WTC11 (cell line): ENCODE data around the gene SMYD1. TPM values are rescaled to one million over a fixed set of nuclear protein-coding genes. Genes with fewer than 3 reads are reported as not detected.

Experiments
- ATAC-seq: fragments of 200-7000 bp; cut with Tn5 transposase; 2 replicates; pipeline ENCODE4 v1.10.0; 2021; ENCODE audit warnings: mild to moderate bottlenecking, moderate library complexity
- CTCF ChIA-PET: fragments of 300-600 bp; sonication (Branson Sonifier 250); formaldehyde crosslinking; loops from one replicate; lab custom pipeline; 2021; ENCODE audit warnings: antibody characterized with exemption; lab: Charles Lee
- POLR2A ChIA-PET: fragments of 350-600 bp; sonication (Branson Sonifier 250); formaldehyde crosslinking; loops from one replicate; lab custom pipeline; 2021; ENCODE audit warnings: antibody characterized with exemption; lab: Charles Lee
- DNase-seq: peaks from one replicate; pipeline ENCODE4 v3.0.0; 2021; ENCODE audit warnings: low spot score
- H3K27ac Mint-ChIP-seq: 2 replicates; pipeline ENCODE4 v1.8.0; 2021; ENCODE audit warnings: mixed read lengths
- H3K27me3 Mint-ChIP-seq: 2 replicates; pipeline ENCODE4 v1.8.0; 2021; ENCODE audit warnings: low read depth, mild to moderate bottlenecking, moderate library complexity, mixed read lengths
- H3K36me3 Mint-ChIP-seq: 2 replicates; pipeline ENCODE4 v1.8.0; 2021; ENCODE audit warnings: mixed read lengths
- H3K4me1 Mint-ChIP-seq: 2 replicates; pipeline ENCODE4 v1.8.0; 2022; ENCODE audit warnings: mixed read lengths
- H3K4me3 Mint-ChIP-seq: 2 replicates; pipeline ENCODE4 v1.8.0; 2021; ENCODE audit warnings: mild to moderate bottlenecking, moderate library complexity, mixed read lengths
- H3K9me3 Mint-ChIP-seq: 2 replicates; pipeline ENCODE4 v1.8.0; 2021; ENCODE audit warnings: mixed read lengths
- CDX4 ChIP-seq: fragments of 250-450 bp; sonication (Bioruptor Pico); IDR thresholded peaks from 2 replicates; pipeline ENCODE4 v1.9.0; 2021; ENCODE audit warnings: moderate library complexity, mild to moderate bottlenecking, inconsistent platforms, borderline replicate concordance
- E2F1 ChIP-seq: sonication (generic); formaldehyde crosslinking; IDR thresholded peaks from 2 replicates; pipeline ENCODE4 v1.8.0; 2022; ENCODE audit warnings: mild to moderate bottlenecking, missing genetic modification reagents
- ESRRA ChIP-seq: sonication (generic); formaldehyde crosslinking; IDR thresholded peaks from 2 replicates; pipeline ENCODE4 v1.8.1; 2022; ENCODE audit warnings: mild to moderate bottlenecking, missing genetic modification reagents, borderline replicate concordance
- NFATC4 ChIP-seq: fragments of 250-450 bp; sonication (Bioruptor Pico); IDR thresholded peaks from 2 replicates; pipeline ENCODE4 v1.9.0; 2021; ENCODE audit warnings: mild to moderate bottlenecking
- NFYB ChIP-seq: sonication (generic); formaldehyde crosslinking; conservative IDR thresholded peaks from 2 replicates; pipeline ENCODE4 v1.8.0; 2022; ENCODE audit warnings: low read depth, missing genetic modification reagents
- OVOL2 ChIP-seq: fragments of 250-450 bp; sonication (Bioruptor Pico); IDR thresholded peaks from 2 replicates; pipeline ENCODE4 v1.9.0; 2021; ENCODE audit warnings: mild to moderate bottlenecking, borderline replicate concordance
- PRDM15 ChIP-seq: sonication (generic); formaldehyde crosslinking; IDR thresholded peaks from 2 replicates; pipeline ENCODE4 v1.8.0; 2022; ENCODE audit warnings: missing genetic modification reagents
- PREB ChIP-seq: sonication (generic); formaldehyde crosslinking; IDR thresholded peaks from 2 replicates; pipeline ENCODE4 v1.8.1; 2022; ENCODE audit warnings: mild to moderate bottlenecking, missing genetic modification reagents, moderate library complexity, borderline replicate concordance
- PRRX2 ChIP-seq: fragments of 250-450 bp; sonication (Bioruptor Pico); IDR thresholded peaks from 2 replicates; pipeline ENCODE4 v1.8.0; 2021; ENCODE audit warnings: mild to moderate bottlenecking
- ZBTB21 ChIP-seq: sonication (generic); formaldehyde crosslinking; IDR thresholded peaks from 2 replicates; pipeline ENCODE4 v1.8.1; 2023; ENCODE audit warnings: mild to moderate bottlenecking, missing genetic modification reagents, borderline replicate concordance
- ZBTB43 ChIP-seq: sonication (generic); formaldehyde crosslinking; IDR thresholded peaks from 2 replicates; pipeline ENCODE4 v1.8.1; 2023; ENCODE audit warnings: mild to moderate bottlenecking, missing genetic modification reagents
- ZNF219 ChIP-seq: sonication (generic); formaldehyde crosslinking; IDR thresholded peaks from 2 replicates; pipeline ENCODE4 v1.8.0; 2023; ENCODE audit warnings: missing genetic modification reagents, mild to moderate bottlenecking, borderline replicate concordance
- ZNF671 ChIP-seq: fragments of 250-450 bp; sonication (Bioruptor Pico); IDR thresholded peaks from 2 replicates; pipeline ENCODE4 v1.8.0; 2021; ENCODE audit warnings: mild to moderate bottlenecking
- total RNA-seq: library from RNA; stranded (reverse); gene quantifications from 3 replicates; pipeline ENCODE4 v1.2.3, GENCODE V29; 2021
- TF ChIP-seq, protein P1 (sequence below): fragments of 250-450 bp; sonication (Bioruptor Pico); IDR thresholded peaks from 2 replicates; pipeline ENCODE4 v1.9.0; 2021; ENCODE audit warnings: mild to moderate bottlenecking
- TF ChIP-seq, protein P2 (sequence below): sonication (generic); formaldehyde crosslinking; IDR thresholded peaks from 2 replicates; pipeline ENCODE4 v1.8.0; 2022; ENCODE audit warnings: mild to moderate bottlenecking, missing genetic modification reagents
- TF ChIP-seq, protein P3 (sequence below): sonication (generic); formaldehyde crosslinking; IDR thresholded peaks from 2 replicates; pipeline ENCODE4 v1.8.1; 2023; ENCODE audit warnings: mild to moderate bottlenecking, missing genetic modification reagents

The SMYD1 gene
- total RNA-seq, 1 experiment from 2014 or later = not detected

DNA sequence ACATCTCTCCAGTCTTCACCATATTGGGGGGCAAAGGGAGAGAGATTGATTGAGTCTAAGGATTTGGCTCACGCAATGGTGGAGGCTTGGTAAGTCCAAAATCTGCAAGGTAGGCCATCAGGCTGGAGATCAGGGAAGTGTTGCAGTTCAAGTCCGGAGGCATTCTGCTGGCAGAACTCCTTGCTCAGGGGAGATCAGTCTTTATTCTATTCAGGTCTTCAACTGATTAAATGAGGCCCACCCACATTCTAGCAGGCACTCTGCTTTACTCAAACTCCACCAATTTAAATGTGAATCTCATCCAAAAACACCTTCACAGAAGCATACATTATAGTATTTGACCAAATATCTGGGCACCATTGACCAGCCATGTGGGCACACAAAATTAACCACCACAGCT is 21.4 kb downstream of the SMYD1 start:
- Mint-ChIP-seq H3K27me3 (no peaks in the 10 kb centered on the region), H3K36me3 (no peaks in the 10 kb centered on the region), H3K4me3 (no peak overlapping the region), H3K27ac (no peak overlapping the region), H3K4me1 (peaks cover under 1% of the 10 kb centered on the region), H3K9me3 (no peaks in the 10 kb centered on the region; the same call in 1 of the 2 replicates)
- ChIA-PET POLR2A (no interaction called here), CTCF (interaction anchor here (1.3 to 3.2 kb wide), 2 partner anchors 17 to 29 kb away, joined by 6 to 11 read pairs; no protein-coding TSS in a partner anchor)
- no peak for DNase-seq
- no peak for ATAC-seq
- TF ChIP-seq ZNF671 (CRISPR knock-in tag) = no peak
- TF ChIP-seq OVOL2 (CRISPR knock-in tag) = no peak
- no peak for TF ChIP-seq PRDM15
- TF ChIP-seq PRRX2 = no peak
- TF ChIP-seq NFATC4 = no peak
- TF ChIP-seq, protein P1, sequence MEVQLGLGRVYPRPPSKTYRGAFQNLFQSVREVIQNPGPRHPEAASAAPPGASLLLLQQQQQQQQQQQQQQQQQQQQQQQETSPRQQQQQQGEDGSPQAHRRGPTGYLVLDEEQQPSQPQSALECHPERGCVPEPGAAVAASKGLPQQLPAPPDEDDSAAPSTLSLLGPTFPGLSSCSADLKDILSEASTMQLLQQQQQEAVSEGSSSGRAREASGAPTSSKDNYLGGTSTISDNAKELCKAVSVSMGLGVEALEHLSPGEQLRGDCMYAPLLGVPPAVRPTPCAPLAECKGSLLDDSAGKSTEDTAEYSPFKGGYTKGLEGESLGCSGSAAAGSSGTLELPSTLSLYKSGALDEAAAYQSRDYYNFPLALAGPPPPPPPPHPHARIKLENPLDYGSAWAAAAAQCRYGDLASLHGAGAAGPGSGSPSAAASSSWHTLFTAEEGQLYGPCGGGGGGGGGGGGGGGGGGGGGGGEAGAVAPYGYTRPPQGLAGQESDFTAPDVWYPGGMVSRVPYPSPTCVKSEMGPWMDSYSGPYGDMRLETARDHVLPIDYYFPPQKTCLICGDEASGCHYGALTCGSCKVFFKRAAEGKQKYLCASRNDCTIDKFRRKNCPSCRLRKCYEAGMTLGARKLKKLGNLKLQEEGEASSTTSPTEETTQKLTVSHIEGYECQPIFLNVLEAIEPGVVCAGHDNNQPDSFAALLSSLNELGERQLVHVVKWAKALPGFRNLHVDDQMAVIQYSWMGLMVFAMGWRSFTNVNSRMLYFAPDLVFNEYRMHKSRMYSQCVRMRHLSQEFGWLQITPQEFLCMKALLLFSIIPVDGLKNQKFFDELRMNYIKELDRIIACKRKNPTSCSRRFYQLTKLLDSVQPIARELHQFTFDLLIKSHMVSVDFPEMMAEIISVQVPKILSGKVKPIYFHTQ (CRISPR knock-in tag) = no peak
- no peak for TF ChIP-seq CDX4 (CRISPR knock-in tag)

DNA sequence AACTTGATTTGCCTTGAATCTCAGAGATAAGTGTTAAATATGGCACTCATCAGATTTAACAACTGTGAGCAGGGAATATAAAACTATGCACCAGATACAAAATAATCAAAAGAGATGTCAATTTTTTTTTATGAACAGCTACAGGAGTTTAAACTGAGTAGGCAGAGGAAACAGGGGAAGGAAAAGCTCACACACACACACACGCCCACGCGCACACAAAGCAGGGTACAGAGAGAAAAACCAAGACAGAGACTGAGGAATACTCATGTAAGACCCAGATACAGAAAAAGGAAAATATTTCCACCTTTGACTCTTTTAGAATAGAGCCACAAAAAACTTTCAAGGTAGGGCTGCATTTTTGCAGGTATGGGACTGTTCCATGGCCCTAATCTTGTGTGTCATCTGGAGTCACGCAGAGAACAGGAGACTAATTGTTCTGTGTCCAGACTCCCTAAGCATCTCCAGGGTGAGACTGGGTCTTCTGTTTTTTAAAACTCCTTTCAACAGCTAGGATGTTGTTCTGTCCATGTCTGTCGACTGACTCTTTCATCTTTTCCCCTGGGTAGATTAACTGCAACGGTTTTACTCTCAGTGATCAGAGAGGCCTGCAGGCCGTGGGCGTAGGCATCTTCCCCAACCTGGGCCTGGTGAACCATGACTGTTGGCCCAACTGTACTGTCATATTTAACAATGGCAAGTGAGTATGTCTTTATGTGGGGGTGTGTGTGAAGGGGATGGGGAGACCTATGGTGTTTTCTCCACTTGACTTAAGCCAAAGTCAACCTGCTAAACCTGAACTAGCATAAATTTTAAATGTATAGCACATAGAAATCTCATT is 23.0 kb downstream of the SMYD1 start:
- ATAC-seq = no peak
- H3K27me3 Mint-ChIP-seq = no peaks in the 10 kb centered on the region
- H3K9me3 Mint-ChIP-seq = no peaks in the 10 kb centered on the region; the same call in 1 of the 2 replicates
- H3K36me3 Mint-ChIP-seq = no peaks in the 10 kb centered on the region
- POLR2A ChIA-PET = interaction anchor here (0.6 kb wide), 1 partner anchor 370 kb away, joined by 11 read pairs; no protein-coding TSS in a partner anchor
- CTCF ChIA-PET = interaction anchor here (1.3 to 3.2 kb wide), 2 partner anchors 19 to 30 kb away, joined by 6 to 11 read pairs; no protein-coding TSS in a partner anchor
- no peak for DNase-seq
- H3K4me1 Mint-ChIP-seq = peaks cover 12% of the 10 kb centered on the region
- H3K27ac Mint-ChIP-seq = no peak overlapping the region
- no peak overlapping the region for H3K4me3 Mint-ChIP-seq
- no peak for TF ChIP-seq ZBTB43 (CRISPR knock-in tag)
- no peak for TF ChIP-seq PREB
- TF ChIP-seq ZNF219 (CRISPR knock-in tag) = no peak
- TF ChIP-seq, protein P2, sequence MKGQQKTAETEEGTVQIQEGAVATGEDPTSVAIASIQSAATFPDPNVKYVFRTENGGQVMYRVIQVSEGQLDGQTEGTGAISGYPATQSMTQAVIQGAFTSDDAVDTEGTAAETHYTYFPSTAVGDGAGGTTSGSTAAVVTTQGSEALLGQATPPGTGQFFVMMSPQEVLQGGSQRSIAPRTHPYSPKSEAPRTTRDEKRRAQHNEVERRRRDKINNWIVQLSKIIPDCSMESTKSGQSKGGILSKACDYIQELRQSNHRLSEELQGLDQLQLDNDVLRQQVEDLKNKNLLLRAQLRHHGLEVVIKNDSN (CRISPR knock-in tag) = no peak
- no peak for TF ChIP-seq ZBTB21 (CRISPR knock-in tag)
- TF ChIP-seq, protein P3, sequence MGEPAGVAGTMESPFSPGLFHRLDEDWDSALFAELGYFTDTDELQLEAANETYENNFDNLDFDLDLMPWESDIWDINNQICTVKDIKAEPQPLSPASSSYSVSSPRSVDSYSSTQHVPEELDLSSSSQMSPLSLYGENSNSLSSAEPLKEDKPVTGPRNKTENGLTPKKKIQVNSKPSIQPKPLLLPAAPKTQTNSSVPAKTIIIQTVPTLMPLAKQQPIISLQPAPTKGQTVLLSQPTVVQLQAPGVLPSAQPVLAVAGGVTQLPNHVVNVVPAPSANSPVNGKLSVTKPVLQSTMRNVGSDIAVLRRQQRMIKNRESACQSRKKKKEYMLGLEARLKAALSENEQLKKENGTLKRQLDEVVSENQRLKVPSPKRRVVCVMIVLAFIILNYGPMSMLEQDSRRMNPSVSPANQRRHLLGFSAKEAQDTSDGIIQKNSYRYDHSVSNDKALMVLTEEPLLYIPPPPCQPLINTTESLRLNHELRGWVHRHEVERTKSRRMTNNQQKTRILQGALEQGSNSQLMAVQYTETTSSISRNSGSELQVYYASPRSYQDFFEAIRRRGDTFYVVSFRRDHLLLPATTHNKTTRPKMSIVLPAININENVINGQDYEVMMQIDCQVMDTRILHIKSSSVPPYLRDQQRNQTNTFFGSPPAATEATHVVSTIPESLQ (CRISPR knock-in tag) = no peak
- no peak for TF ChIP-seq E2F1
- TF ChIP-seq ESRRA (CRISPR knock-in tag) = no peak
- no peak for TF ChIP-seq NFATC4
- TF ChIP-seq NFYB = no peak
